Suppressor macrophage (primary cell): ENCODE data around the gene KRTAP9-3.
"Not testable (repeated sequence)": the region's sequence is repeated elsewhere in the genome, so short reads cannot be mapped to it uniquely, and the experiment has no call there.

Experiments
- DNase-seq, 4 experiments: peaks; one replicate each; pipeline ENCODE4 v3.0.0-alpha.2; 2020 to 2022

Gene KRTAP9-3

DNA sequence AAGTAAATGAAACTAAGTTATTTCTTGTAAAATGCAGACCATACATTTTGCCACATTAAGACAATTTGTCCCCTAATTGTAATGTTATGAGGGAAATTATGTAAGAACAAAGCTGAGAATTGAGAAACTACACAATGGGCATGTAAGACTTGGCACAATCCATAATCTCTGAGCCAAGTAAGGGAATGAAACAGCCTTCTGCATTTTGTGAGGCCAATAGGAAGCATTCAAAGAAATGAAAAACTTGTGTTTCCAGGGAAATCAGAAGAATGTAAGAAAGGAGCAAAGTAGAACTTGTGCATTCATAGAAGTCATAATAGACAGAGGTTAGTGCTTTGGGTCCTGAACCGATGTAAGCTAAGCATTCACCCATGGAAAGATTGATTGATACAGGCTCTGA is 19.0 kb downstream of the KRTAP9-3 start:
- peak in 1 of 4 experiments; percentile 0 for DNase-seq

DNA sequence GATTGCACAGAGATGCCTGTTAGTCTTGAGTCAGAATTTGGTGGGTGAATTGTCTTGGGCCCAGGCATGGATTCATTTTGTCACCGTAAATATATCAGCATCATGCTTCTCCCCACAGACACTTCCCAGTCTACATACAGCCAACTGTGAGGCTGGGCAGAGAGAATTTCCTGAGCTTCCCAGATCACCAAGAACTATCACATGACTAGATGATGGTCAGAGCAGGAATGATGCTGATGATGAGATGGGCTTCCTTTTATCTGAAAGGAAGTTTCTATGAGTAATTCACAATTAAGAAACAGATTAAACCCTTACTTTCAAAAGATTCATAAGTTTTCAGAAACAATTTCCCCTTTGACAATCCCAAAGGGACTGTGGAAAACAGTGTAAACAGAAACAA is 22.6 kb downstream of the KRTAP9-3 start:
- DNase-seq: peak in 1 of 4 experiments; percentile 0

- peak in 1 of 4 experiments; percentile 0 for DNase-seq
These were observed 23.4 kb downstream of the KRTAP9-3 start, which contains the start of gene KRTAP9-9 for GRCh38 chr17:41255381-41256290. KRTAP9-9 (plus strand) TSS chr17:41255384.

DNA sequence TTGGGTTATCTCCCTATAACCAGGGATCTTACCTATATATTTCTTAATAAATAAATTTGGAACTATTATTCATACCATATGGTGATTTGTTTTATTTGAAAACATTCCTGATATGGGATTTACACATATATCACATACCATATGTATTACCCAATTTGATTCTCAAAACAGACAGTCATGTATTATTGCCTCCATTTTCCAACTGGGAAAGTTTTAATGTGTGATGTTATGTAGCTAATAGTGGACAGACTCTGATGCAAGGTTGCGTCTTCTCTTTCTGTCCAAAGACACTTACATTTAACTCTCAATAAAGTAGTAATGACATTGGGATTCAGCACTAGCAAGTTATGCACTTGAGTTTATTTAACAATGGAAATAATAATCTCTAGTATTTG is 24.0 kb downstream of the KRTAP9-3 start:
- DNase-seq: no peak

DNA sequence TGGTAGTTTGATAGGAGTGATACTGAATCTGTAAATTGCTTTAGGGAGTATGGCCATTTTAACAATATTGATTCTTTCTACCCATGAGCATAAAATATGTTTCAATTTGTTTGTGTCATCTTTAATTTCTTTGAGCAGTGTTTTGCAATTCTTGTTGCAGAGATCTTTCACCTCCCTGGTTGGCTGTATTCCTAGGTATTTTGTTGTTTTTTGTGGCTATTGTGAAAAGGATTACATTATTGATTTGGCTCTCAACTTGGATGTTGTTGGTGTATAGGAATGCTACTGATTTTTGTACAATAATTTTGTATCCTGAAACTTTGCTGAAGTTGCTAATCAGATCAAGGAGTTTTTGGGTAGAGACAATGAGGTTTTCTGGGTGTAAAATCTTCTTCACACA is 26.2 kb downstream of the KRTAP9-3 start:
- DNase-seq: no peak

- peak in 1 of 4 experiments; percentile 0 for DNase-seq
These were observed 31.0 kb downstream of the KRTAP9-3 start for GRCh38 chr17:41263212-41263611.

GRCh38 chr17:41264599-41264998 is 32.4 kb downstream of the KRTAP9-3 start:
- peak in 1 of 4 experiments; percentile 0 for DNase-seq

- no peak for DNase-seq
These were observed 32.8 kb downstream of the KRTAP9-3 start, which contains the start of gene KRTAP9-6 for GRCh38 chr17:41265078-41265477. KRTAP9-6 (plus strand) TSS chr17:41265378; CDS start chr17:41265378, 0 bp downstream.

GRCh38 chr17:41267711-41268110 is 35.5 kb downstream of the KRTAP9-3 start:
- no peak for DNase-seq

GRCh38 chr17:41271323-41271722 is 39.1 kb downstream of the KRTAP9-3 start:
- not testable (repeated sequence) for DNase-seq

DNA sequence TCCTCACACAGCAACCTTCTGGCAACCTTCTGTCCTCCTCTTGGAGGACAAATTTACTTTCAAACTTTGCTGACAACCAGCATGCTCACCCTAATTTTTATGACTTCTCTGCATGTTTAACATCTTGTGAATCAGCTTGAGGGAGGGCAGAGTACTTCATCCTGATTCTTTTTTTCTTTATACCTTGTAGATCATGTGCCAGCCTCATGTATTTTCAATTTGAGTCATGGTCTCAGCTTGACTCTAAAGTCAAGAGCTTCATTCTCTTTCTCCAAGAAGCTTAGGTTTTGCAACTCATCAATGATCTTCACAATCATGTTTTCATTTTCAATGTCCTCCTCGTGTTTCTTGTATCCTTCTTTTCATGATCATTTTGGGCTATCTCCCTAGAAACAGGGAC is 39.6 kb downstream of the KRTAP9-3 start:
- DNase-seq: no peak

DNA sequence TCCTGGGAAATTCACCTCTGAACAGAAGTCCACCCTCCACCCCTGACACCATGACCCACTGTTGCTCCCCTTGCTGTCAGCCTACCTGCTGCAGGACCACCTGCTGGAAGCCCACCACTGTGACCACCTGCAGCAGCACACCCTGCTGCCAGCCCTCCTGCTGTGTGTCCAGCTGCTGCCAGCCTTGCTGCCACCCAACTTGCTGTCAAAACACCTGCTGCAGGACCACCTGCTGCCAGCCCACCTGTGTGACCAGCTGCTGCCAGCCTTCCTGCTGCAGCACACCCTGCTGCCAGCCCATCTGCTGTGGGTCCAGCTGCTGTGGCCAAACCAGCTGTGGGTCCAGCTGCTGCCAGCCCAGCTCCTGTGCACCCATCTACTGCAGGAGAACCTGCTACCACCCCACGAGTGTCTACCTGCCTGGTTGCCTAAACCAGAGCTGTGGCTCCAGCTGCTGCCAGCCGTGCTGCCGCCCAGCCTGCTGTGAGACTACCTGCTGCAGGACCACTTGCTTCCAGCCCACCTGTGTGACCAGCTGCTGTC is 43.5 kb downstream of the KRTAP9-3 start, which contains the start of gene KRTAP9-7:
KRTAP9-7 (plus strand) TSS at position 51 of the 543 bp plus-strand sequence; CDS start at position 51, 0 bp downstream.
- not testable (repeated sequence) for DNase-seq

DNA sequence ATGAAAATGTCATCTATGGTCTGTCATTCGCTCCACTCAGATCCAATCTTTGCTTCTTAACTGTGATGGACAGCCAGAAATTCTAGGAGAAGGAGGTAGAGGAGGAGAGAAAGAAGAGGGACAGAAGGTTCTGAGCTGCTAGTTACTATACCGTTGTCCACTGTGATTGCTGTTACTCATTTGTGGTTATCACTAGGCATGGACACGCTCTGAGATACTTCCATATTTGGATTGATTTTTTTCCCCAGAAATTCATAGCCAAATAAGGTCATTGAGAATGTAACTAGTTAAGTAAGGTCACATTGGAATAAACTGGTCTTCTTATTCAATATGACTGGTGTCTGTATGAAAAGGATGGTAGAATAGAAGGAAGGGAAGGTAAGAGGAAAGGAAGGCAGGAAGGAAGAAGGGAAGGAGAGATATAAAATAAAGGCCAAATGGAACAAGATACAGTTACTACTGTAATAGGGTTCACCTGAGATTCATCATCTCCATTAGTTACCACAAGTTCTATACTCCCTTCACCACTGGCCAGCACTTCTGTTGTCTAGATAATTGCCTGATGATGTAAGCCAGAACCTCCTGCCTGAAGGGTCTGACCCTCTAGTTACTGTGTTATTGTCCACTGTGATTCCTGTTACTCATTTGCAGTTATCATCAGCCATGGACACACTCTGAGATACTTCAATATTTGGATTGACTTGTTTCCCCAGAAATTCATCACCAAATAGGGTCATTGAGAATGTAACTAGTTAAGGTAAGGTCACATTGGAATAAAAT is 46.1 kb downstream of the KRTAP9-3 start:
- DNase-seq: no peak
